ENCODE data around the gene NUAK1. TPM values are rescaled to one million over a fixed set of nuclear protein-coding genes. Genes with fewer than 3 reads are reported as not detected.

NUAK1 gene
- total RNA-seq, 1 experiment from 2014 or later, result 2.6 TPM

- no peaks in the 10 kb centered on the region for H3K9me3 Mint-ChIP-seq (ENCODE audit: unreplicated experiment)
- H3K4me3 Mint-ChIP-seq (ENCODE audit: unreplicated experiment), result no peak overlapping the region
- TF ChIP-seq CTCF (IDR thresholded peaks at IDR 0.05; ENCODE audit: unreplicated experiment), result no peak
- ChIA-PET POLR2A (interaction anchor here (1.0 kb wide), 1 partner anchor 697 kb away, joined by 5 read pairs; no protein-coding TSS in a partner anchor), CTCF (no interaction called here)
- no peak for DNase-seq (ENCODE audit: unreplicated experiment)
- intact Hi-C loops (cut with micrococcal nuclease), result no loop called here
- H3K27me3 Mint-ChIP-seq (ENCODE audit: insufficient read depth, unreplicated experiment), result no peaks in the 10 kb centered on the region
- H3K4me1 Mint-ChIP-seq (ENCODE audit: insufficient read depth, unreplicated experiment), result no peaks in the 10 kb centered on the region
- peaks cover 8% of the 10 kb centered on the region for H3K36me3 Mint-ChIP-seq (ENCODE audit: insufficient read depth, unreplicated experiment)
- H3K27ac Mint-ChIP-seq (ENCODE audit: low read depth, unreplicated experiment), result no peak overlapping the region
- no TSS peak for BruUV-seq (replicated peaks)
These were observed 68.6 kb downstream of the NUAK1 start for GRCh38 chr12:106070147-106070546.

- CTCF ChIA-PET, result interaction anchor here (0.7 to 1.0 kb wide), 4 partner anchors 31 to 158 kb away, joined by 3 read pairs; no protein-coding TSS in a partner anchor
- POLR2A ChIA-PET, result interaction anchor here (0.6 kb wide), 1 partner anchor 20 kb away, joined by 3 read pairs; no protein-coding TSS in a partner anchor
- intact Hi-C loops (cut with micrococcal nuclease), result no loop called here
- BruUV-seq (replicated peaks), result no TSS peak
- Mint-ChIP-seq H3K9me3 (ENCODE audit: unreplicated experiment) (no peaks in the 10 kb centered on the region), H3K27ac (ENCODE audit: low read depth, unreplicated experiment) (no peak overlapping the region), H3K36me3 (ENCODE audit: insufficient read depth, unreplicated experiment) (peaks cover 9% of the 10 kb centered on the region), H3K4me3 (ENCODE audit: unreplicated experiment) (no peak overlapping the region), H3K4me1 (ENCODE audit: insufficient read depth, unreplicated experiment) (no peaks in the 10 kb centered on the region), H3K27me3 (ENCODE audit: insufficient read depth, unreplicated experiment) (no peaks in the 10 kb centered on the region)
- no peak for DNase-seq (ENCODE audit: unreplicated experiment)
- TF ChIP-seq CTCF (IDR thresholded peaks at IDR 0.05; ENCODE audit: unreplicated experiment), result no peak
These were observed 70.5 kb downstream of the NUAK1 start for GRCh38 chr12:106068296-106068695.

- peaks cover 9% of the 10 kb centered on the region for H3K36me3 Mint-ChIP-seq (ENCODE audit: insufficient read depth, unreplicated experiment)
- H3K4me3 Mint-ChIP-seq (ENCODE audit: unreplicated experiment), result no peak overlapping the region
These were observed 71.0 kb downstream of the NUAK1 start for GRCh38 chr12:106067606-106068205.

More at GRCh38 chr12:106067606-106068205, 71.0 kb downstream of the NUAK1 start:
- Mint-ChIP-seq H3K27ac (ENCODE audit: low read depth, unreplicated experiment) (no peak overlapping the region), H3K27me3 (ENCODE audit: insufficient read depth, unreplicated experiment) (no peaks in the 10 kb centered on the region), H3K9me3 (ENCODE audit: unreplicated experiment) (no peaks in the 10 kb centered on the region), H3K4me1 (ENCODE audit: insufficient read depth, unreplicated experiment) (no peaks in the 10 kb centered on the region)
- ChIA-PET CTCF (interaction anchor here (0.7 to 0.8 kb wide), 2 partner anchors 32 to 158 kb away, joined by 3 read pairs; no protein-coding TSS in a partner anchor), POLR2A (interaction anchor here (0.6 kb wide), 1 partner anchor 19 kb away, joined by 3 read pairs; no protein-coding TSS in a partner anchor)
- intact Hi-C loops (cut with micrococcal nuclease), result no loop called here
- no peak for TF ChIP-seq CTCF (IDR thresholded peaks at IDR 0.05; ENCODE audit: unreplicated experiment)
- no TSS peak for BruUV-seq (replicated peaks)
- no peak for DNase-seq (ENCODE audit: unreplicated experiment)
